GM18870 (cell line): ENCODE data around the gene FKBP9.
"Not testable (repeated sequence)": the region's sequence is repeated elsewhere in the genome, so short reads cannot be mapped to it uniquely, and the experiment has no call there.

Source experiments
- ATAC-seq: cut with Tn5 transposase; IDR thresholded peaks from one replicate; pipeline ENCODE4 v1.9.1; 2021; ENCODE audit warnings: moderate library complexity; ENCODE audit not compliant: unreplicated experiment

FKBP9 gene

GRCh38 chr7:33004104-33004616, 46.9 kb downstream of the FKBP9 start:
- not testable (repeated sequence) for ATAC-seq

DNA sequence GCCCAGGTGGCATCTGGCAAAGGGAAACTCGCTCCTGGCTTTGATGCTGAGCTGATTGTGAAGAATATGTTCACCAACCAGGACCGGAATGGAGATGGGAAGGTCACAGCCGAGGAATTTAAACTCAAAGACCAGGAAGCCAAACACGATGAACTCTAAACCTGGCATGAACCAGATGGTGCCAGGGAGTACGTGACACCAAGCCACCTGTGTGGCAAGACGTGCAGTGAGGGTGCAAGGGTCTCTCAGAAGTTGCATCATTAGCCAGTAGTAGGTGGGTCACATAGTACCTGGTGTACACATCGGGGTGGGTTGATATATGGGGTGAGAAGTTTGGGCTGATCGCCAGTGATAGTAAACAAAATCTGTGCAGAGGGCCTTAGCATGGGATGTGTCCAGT, 48.0 kb downstream of the FKBP9 start:
- not testable (repeated sequence) for ATAC-seq

- not testable (repeated sequence) for ATAC-seq
Measured at GRCh38 chr7:33005690-33006089, 48.5 kb downstream of the FKBP9 start.

- ATAC-seq = no peak
Measured at GRCh38 chr7:33009734-33010133, 52.5 kb downstream of the FKBP9 start.

- no peak for ATAC-seq
Measured at GRCh38 chr7:33012364-33012763, 55.1 kb downstream of the FKBP9 start.

- ATAC-seq = no peak
Measured at GRCh38 chr7:33024189-33024757, 67.0 kb downstream of the FKBP9 start.

GRCh38 chr7:33035776-33036175, 78.5 kb downstream of the FKBP9 start:
- no peak for ATAC-seq

DNA sequence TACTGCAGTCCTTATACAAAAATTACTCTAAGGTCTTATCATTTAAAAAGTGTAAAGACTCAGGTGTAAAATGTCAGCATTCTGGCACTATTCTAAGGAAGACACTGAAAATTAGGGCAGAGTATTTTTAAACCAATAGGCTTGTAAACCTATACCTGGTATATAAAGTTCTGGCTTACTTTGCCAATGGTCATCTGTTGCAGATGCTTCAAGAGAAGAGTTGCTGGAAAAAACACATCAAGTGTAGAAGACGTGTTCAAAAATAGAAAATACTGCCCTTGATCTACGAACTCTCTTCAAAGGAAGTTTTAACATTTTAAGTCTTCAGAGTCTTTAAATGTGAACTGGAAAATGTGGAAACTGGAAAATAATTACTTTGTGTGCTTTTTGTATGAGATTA, 81.4 kb downstream of the FKBP9 start:
- no peak for ATAC-seq

DNA sequence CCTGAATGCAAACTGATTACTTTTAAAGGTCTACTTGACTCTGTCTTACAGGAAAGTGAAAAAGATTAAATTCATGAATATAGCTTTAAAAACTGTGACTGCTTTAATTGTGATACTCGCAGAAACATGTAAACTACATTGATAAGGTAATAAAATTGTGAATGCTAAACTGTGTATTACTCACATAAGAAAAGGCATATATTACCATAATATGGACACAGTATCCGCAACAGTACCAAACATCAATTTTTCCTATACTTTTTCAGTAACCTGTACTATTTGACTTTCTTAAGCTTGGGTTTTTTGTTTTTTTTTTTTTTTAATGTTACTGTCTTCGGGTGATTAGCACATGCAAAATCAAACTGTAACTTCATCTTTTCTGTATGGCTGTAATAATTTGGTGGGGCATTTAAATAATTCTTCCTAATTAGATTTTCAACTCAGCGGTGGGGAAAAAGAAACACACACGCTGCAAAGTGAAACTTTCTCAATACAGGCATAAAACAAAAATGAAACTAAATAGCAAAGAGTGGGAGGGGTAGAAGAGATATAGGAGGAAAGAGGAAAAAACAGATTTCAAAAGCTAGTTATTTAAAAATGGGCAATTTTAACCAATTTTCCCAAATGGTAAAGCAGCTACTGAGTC, 82.1 kb downstream of the FKBP9 start:
- peak; percentile 38 for ATAC-seq

DNA sequence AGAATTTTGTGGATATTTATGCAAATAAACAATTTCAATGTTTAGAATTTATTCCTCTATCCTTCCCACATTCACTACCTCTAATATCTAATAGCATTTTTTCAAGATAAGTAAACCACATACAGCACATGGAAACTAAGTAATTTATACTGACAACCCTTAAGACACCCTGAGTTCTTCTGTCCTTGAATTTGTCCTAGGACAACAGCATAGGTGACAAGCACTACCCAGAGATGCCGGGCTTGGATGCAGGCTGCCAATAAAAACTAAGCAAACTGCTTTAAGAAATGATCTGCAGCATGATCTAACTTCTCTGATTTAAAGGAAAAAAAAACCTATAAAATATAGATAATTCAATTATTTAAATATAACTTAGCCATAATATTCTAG, 82.7 kb downstream of the FKBP9 start:
- no peak for ATAC-seq

DNA sequence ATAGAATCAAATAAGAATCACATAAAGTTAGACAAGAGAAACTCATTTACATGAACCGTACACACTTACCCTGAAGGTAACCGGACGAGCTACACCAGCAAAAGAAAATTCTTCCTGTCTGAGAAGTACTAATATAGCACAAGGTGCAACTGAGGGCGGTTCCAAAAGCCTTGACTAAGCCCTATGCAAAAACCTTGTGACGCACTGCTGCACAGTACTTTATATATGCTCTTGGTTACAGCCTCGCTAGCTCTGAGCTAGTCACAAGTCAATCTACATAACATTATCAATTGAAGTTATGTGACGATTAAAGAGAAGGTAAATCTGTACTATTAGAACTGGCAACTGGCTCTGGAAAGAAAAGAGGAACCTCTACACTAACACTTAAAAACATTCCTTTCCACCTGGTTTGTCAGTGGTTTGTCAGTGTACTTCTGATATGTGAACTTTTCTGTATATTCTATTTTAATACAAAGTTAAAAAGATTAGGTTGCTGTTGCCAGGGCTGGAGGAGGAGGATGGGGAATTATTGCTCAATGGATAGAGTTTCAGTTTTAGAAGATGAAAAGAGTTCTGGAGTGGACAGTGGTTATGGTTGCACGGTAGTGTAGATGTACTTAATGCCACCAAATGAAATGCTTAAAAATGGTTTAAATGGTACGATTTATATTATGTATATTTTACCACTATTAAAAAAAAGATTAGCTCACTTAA, 83.7 kb downstream of the FKBP9 start:
- peak; percentile 94 for ATAC-seq

GRCh38 chr7:33041631-33042428, 84.6 kb downstream of the FKBP9 start:
- ATAC-seq = no peak

DNA sequence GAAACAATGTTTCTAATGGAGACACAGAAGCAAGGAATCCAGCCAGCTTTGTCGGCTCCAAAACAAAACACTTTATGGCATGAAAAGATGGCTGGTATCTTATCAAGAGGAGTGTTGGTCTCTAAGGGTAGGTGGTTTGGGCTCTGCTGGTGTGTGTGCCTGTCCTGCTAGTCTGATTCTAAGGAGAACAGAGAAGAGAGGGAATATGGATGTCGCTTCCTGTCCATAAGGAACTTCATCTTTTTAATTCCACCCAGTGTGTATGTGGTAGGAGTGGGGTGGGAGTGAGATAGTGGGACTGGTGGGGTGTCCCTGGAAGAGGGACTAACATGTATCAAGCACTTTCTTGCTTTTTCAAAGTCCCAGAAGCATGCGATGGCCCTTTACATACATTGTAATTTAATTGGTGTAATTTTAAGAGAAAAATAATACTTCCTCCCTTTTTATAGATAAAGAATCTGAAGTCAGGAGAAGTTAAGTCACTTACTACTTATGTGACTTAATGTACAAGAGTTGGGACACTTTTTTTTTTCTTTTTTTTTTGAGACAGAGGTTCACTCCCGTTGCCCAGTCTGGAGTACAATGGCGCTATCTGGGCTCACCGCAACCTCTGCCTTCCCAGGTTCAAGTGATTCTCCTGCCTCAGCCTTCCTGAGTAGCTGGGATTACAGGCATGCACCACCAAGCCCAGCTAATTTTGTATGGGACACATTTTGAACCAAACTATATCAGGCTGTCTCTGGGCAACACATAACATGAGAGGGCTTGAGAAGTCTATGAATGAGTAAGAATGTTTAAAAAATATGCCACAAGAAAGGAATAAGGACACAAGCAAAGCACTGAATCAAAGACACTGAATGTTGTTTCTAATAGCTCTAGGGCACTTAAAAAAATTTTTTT, 86.5 kb downstream of the FKBP9 start:
- ATAC-seq = no peak

DNA sequence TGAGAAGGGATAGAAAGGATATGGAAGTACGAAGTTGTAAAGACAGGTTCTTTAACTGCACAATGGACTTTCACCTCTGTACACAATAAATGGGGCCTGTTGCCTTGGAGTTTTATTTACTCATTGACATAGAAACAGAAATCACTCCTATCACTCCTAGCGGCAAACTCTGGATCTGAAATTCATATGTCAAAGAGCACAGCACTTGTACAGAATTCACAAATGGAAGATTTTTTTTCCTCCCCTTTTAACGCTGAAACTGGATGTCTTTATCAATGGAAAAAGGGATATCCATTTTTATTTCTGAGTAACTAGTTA, 87.1 kb downstream of the FKBP9 start:
- ATAC-seq = no peak

- no peak for ATAC-seq
Measured at GRCh38 chr7:33044986-33045385, 87.7 kb downstream of the FKBP9 start.

DNA sequence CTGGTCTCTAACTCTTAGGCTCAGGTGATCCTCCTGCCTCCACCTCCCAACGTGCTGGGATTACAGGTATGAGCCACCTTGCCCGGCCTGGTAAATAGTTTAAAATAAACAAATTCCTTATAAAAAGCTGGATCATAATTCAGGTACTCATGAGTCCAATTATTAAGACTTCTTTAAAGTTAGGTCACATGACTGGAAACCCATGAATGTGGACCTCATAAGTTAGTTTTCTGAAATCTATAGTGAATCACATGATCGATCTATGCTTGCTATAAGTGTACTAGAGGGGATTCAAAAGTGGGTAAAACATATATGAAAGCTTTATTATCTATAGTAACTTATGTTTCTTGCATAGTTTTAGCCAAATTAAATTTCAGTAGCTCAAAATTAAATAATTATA, 91.0 kb downstream of the FKBP9 start:
- no peak for ATAC-seq

DNA sequence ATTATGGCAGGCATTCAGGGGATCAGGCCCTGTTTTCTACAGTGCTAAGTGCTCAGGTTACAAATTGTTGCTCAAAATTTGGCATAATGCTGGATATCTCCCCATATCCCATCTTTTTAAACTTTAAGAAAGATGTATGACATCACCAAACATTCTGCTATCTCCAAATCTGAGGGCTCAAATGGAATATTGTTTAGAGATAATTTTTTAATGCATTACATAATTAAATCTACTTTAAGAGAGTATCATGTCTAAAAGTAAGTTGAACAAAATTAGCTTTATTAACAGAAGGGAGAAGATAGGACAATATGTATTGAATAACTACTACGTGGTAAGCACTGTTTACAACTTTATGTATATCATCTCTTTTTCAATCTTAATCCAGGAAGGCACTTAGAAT, 91.5 kb downstream of the FKBP9 start:
- no peak for ATAC-seq

GRCh38 chr7:33050535-33051318, 93.5 kb downstream of the FKBP9 start:
- peak; percentile 60 for ATAC-seq

DNA sequence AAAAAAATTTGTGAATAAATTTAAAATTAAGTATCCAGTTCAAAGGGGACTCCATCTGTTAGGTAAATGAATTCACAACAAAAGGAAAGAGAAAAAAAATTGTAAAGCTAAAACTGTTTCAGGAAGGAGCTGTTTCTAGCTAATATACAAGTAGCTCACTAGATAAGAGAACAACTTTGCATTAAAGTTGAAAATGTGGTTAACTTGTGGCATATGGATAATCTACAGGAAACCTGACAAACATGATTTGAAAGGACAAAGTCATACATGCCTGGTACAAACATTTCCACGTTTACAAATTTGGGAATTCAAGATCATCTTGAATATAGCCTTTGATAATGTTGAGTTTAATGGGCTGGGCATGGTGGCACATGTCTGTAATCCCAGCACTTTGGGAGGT, 96.5 kb downstream of the FKBP9 start:
- ATAC-seq = no peak
